Activated T-helper 2 cell treated with anti-CD3 and anti-CD28 coated beads, Interferon-gamma antibody, Interleukin-2, Interleukin-4, amounts not matched to agents 10 μg/mL and 5 μg/mL and 100 μg/mL, durations not matched to agents 14 hours and 24 hours and 36 hours (primary cell): ENCODE data around the gene C3. TPM values are rescaled to one million over a fixed set of nuclear protein-coding genes. Genes with fewer than 3 reads are reported as not detected.

Experiments used
- DNase-seq: peaks from one replicate; pipeline ENCODE4 v3.0.0; 2021; ENCODE audit warnings: low spot score
- H3K27ac Mint-ChIP-seq: one replicate; pipeline ENCODE4 v1.8.0; 2021; ENCODE audit warnings: mixed read lengths
- H3K27me3 Mint-ChIP-seq: one replicate; pipeline ENCODE4 v1.8.0; 2021; ENCODE audit warnings: low read depth, mixed read lengths
- H3K36me3 Mint-ChIP-seq: one replicate; pipeline ENCODE4 v1.8.0; 2021; ENCODE audit warnings: low read depth, mixed read lengths
- H3K4me1 Mint-ChIP-seq: one replicate; pipeline ENCODE4 v1.8.0; 2021; ENCODE audit warnings: low read depth, mixed read lengths
- H3K4me3 Mint-ChIP-seq: one replicate; pipeline ENCODE4 v1.8.0; 2021; ENCODE audit warnings: low read depth, mild to moderate bottlenecking, moderate library complexity, mixed read lengths
- H3K9me3 Mint-ChIP-seq: one replicate; pipeline ENCODE4 v1.8.0; 2021; ENCODE audit warnings: mixed read lengths
- intact Hi-C: fragments of 100-400 bp; cut with micrococcal nuclease; formaldehyde crosslinking; loops from one replicate; pipeline ENCODE4 v1.15.1; 2023
- total RNA-seq: library from RNA; stranded (reverse); gene quantifications from 2 replicates; pipeline ENCODE4 v1.2.3, GENCODE V29; 2022

Gene C3
- total RNA-seq, 1 donor from 2014 or later, result 4.4 TPM

GRCh38 chr19:6721773-6722172 lies 1.3 kb upstream of the C3 start:
- DNase-seq, result no peak
- no peak overlapping the region for H3K4me3 Mint-ChIP-seq
- H3K4me1 Mint-ChIP-seq, result peaks cover 27% of the 10 kb centered on the region
- intact Hi-C loops, result no loop called here
- H3K36me3 Mint-ChIP-seq, result no peaks in the 10 kb centered on the region
- no peaks in the 10 kb centered on the region for H3K27me3 Mint-ChIP-seq
- H3K27ac Mint-ChIP-seq, result no peak overlapping the region
- H3K9me3 Mint-ChIP-seq, result no peaks in the 10 kb centered on the region

GRCh38 chr19:6721138-6721474 lies 656 bp upstream of the C3 start:
- Mint-ChIP-seq H3K4me3 (no peak overlapping the region), H3K4me1 (peaks cover 27% of the 10 kb centered on the region), H3K27ac (no peak overlapping the region), H3K9me3 (no peaks in the 10 kb centered on the region), H3K36me3 (no peaks in the 10 kb centered on the region), H3K27me3 (peaks cover 2% of the 10 kb centered on the region)
- DNase-seq, result no peak
- intact Hi-C loops, result no loop called here

- Mint-ChIP-seq H3K4me3 (no peak overlapping the region), H3K9me3 (no peaks in the 10 kb centered on the region), H3K27me3 (peaks cover 2% of the 10 kb centered on the region), H3K36me3 (no peaks in the 10 kb centered on the region), H3K4me1 (peaks cover 25% of the 10 kb centered on the region), H3K27ac (no peak overlapping the region)
- intact Hi-C loops, result no loop called here
- DNase-seq, result no peak
Measured at GRCh38 chr19:6719992-6720368, 470 bp downstream of the C3 start.

GRCh38 chr19:6719540-6719861 lies 949 bp downstream of the C3 start:
- H3K9me3 Mint-ChIP-seq, result no peaks in the 10 kb centered on the region
- peaks cover 25% of the 10 kb centered on the region for H3K4me1 Mint-ChIP-seq
- peaks cover 2% of the 10 kb centered on the region for H3K27me3 Mint-ChIP-seq
- DNase-seq, result no peak
- H3K36me3 Mint-ChIP-seq, result no peaks in the 10 kb centered on the region
- no peak overlapping the region for H3K27ac Mint-ChIP-seq
- H3K4me3 Mint-ChIP-seq, result no peak overlapping the region
- intact Hi-C loops, result no loop called here

- intact Hi-C loops, result no loop called here
- DNase-seq, result peak; percentile 22
- H3K27me3 Mint-ChIP-seq, result peaks cover 2% of the 10 kb centered on the region
- H3K9me3 Mint-ChIP-seq, result no peaks in the 10 kb centered on the region
- H3K36me3 Mint-ChIP-seq, result no peaks in the 10 kb centered on the region
- H3K4me1 Mint-ChIP-seq, result peaks cover 25% of the 10 kb centered on the region
- H3K27ac Mint-ChIP-seq, result no peak overlapping the region
- H3K4me3 Mint-ChIP-seq, result no peak overlapping the region
Measured at GRCh38 chr19:6718741-6719539, 1.5 kb downstream of the C3 start.

- H3K9me3 Mint-ChIP-seq, result no peaks in the 10 kb centered on the region
- intact Hi-C loops, result no loop called here
- H3K27me3 Mint-ChIP-seq, result peaks cover 2% of the 10 kb centered on the region
- H3K4me1 Mint-ChIP-seq, result peaks cover 23% of the 10 kb centered on the region
- no peak overlapping the region for H3K4me3 Mint-ChIP-seq
- H3K27ac Mint-ChIP-seq, result no peak overlapping the region
- no peaks in the 10 kb centered on the region for H3K36me3 Mint-ChIP-seq
- no peak for DNase-seq
Measured at GRCh38 chr19:6718111-6718740, 2.2 kb downstream of the C3 start.

- Mint-ChIP-seq H3K9me3 (no peaks in the 10 kb centered on the region), H3K27me3 (peaks cover 2% of the 10 kb centered on the region), H3K27ac (no peak overlapping the region), H3K4me1 (peaks cover 20% of the 10 kb centered on the region), H3K36me3 (no peaks in the 10 kb centered on the region), H3K4me3 (no peak overlapping the region)
- intact Hi-C loops, result no loop called here
- no peak for DNase-seq
Measured at GRCh38 chr19:6717441-6717971, 2.9 kb downstream of the C3 start.

GRCh38 chr19:6717036-6717435 lies 3.4 kb downstream of the C3 start:
- Mint-ChIP-seq H3K4me1 (peaks cover 20% of the 10 kb centered on the region), H3K9me3 (no peaks in the 10 kb centered on the region), H3K36me3 (no peaks in the 10 kb centered on the region), H3K4me3 (no peak overlapping the region), H3K27ac (no peak overlapping the region), H3K27me3 (peaks cover 2% of the 10 kb centered on the region)
- intact Hi-C loops, result no loop called here
- DNase-seq, result no peak

- intact Hi-C loops, result no loop called here
- no peak overlapping the region for H3K27ac Mint-ChIP-seq
- DNase-seq, result no peak
- no peaks in the 10 kb centered on the region for H3K9me3 Mint-ChIP-seq
- H3K4me3 Mint-ChIP-seq, result no peak overlapping the region
- no peaks in the 10 kb centered on the region for H3K36me3 Mint-ChIP-seq
- peaks cover 18% of the 10 kb centered on the region for H3K4me1 Mint-ChIP-seq
- peaks cover 2% of the 10 kb centered on the region for H3K27me3 Mint-ChIP-seq
Measured at GRCh38 chr19:6716610-6716970, 3.9 kb downstream of the C3 start.

- DNase-seq, result no peak
- H3K4me3 Mint-ChIP-seq, result no peak overlapping the region
- H3K36me3 Mint-ChIP-seq, result no peaks in the 10 kb centered on the region
- H3K4me1 Mint-ChIP-seq, result peaks cover 12% of the 10 kb centered on the region
- intact Hi-C loops, result no loop called here
- H3K27ac Mint-ChIP-seq, result no peak overlapping the region
- H3K27me3 Mint-ChIP-seq, result peaks cover 16% of the 10 kb centered on the region
- H3K9me3 Mint-ChIP-seq, result no peaks in the 10 kb centered on the region
Measured at GRCh38 chr19:6714749-6715555, 5.5 kb downstream of the C3 start.

- Mint-ChIP-seq H3K36me3 (no peaks in the 10 kb centered on the region), H3K27ac (no peak overlapping the region), H3K9me3 (no peaks in the 10 kb centered on the region), H3K4me1 (peaks cover 9% of the 10 kb centered on the region), H3K27me3 (peaks cover 25% of the 10 kb centered on the region), H3K4me3 (no peak overlapping the region)
- no peak for DNase-seq
- intact Hi-C loops, result no loop called here
Measured at GRCh38 chr19:6713773-6714692, 6.4 kb downstream of the C3 start.
